SU-DHL-6 (cell line): ENCODE measurements around the gene LRRFIP1.

Experiments
- EZH2phosphoT487 ChIP-seq: fragments of 200-600 bp; sonication (generic), shearing (Covaris generic); conservative IDR thresholded peaks from 2 replicates; pipeline ENCODE4 v1.6.1; 2018; ENCODE audit warnings: mild to moderate bottlenecking, antibody characterized with exemption, low read length, moderate library complexity, mixed read lengths
- TF ChIP-seq, protein P1 (sequence below): fragments of 200-600 bp; sonication (generic); IDR thresholded peaks from one replicate; pipeline ENCODE4 v1.5.1; 2017; ENCODE audit warnings: antibody characterized with exemption, mild to moderate bottlenecking, low read length, moderate library complexity; ENCODE audit not compliant: insufficient read depth, poor library complexity, severe bottlenecking

DNA sequence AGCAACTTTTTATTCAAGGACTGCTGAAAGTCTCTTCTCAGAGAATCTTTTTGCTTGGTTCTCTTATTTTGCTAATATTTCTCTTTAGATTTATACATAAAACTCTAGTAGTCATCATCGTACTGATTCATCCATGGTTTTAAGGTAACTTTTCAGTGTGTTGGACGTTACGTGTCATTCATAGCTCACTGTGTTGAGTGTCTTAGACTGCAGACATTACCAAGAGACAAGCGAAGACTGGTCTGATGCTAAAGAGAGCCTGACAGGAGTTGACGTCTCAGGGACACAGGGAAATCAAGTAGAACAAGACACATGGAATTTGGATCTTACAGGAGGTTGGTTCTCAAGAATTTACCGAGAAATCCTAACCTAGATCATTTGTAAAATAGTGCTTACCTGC, 196.7 kb downstream of the LRRFIP1 start:
- TF ChIP-seq, protein P1, sequence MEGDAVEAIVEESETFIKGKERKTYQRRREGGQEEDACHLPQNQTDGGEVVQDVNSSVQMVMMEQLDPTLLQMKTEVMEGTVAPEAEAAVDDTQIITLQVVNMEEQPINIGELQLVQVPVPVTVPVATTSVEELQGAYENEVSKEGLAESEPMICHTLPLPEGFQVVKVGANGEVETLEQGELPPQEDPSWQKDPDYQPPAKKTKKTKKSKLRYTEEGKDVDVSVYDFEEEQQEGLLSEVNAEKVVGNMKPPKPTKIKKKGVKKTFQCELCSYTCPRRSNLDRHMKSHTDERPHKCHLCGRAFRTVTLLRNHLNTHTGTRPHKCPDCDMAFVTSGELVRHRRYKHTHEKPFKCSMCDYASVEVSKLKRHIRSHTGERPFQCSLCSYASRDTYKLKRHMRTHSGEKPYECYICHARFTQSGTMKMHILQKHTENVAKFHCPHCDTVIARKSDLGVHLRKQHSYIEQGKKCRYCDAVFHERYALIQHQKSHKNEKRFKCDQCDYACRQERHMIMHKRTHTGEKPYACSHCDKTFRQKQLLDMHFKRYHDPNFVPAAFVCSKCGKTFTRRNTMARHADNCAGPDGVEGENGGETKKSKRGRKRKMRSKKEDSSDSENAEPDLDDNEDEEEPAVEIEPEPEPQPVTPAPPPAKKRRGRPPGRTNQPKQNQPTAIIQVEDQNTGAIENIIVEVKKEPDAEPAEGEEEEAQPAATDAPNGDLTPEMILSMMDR = no peak
- no peak for TF ChIP-seq EZH2phosphoT487
